ENCODE data around the gene PARVB.

PARVB gene

DNA sequence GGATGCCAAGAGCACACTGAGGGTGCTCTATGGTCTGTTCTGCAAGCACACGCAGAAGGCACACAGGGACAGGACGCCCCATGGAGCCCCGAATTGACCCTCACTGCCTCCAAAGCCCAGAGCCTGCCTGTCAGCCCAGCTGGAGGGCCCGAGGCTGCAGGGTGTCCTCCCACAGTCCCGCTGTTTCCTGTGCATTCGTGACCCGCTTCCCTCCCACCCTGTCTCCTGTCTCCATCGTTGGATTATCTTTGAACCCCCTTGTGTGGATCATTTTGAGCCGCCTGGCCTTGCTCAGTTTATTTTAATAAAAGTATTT is 182.2 kb downstream of the PARVB start:
- DNase-seq: no peak

GRCh38 chr22:44206696-44207095 is 182.6 kb downstream of the PARVB start:
- no peak for DNase-seq

DNA sequence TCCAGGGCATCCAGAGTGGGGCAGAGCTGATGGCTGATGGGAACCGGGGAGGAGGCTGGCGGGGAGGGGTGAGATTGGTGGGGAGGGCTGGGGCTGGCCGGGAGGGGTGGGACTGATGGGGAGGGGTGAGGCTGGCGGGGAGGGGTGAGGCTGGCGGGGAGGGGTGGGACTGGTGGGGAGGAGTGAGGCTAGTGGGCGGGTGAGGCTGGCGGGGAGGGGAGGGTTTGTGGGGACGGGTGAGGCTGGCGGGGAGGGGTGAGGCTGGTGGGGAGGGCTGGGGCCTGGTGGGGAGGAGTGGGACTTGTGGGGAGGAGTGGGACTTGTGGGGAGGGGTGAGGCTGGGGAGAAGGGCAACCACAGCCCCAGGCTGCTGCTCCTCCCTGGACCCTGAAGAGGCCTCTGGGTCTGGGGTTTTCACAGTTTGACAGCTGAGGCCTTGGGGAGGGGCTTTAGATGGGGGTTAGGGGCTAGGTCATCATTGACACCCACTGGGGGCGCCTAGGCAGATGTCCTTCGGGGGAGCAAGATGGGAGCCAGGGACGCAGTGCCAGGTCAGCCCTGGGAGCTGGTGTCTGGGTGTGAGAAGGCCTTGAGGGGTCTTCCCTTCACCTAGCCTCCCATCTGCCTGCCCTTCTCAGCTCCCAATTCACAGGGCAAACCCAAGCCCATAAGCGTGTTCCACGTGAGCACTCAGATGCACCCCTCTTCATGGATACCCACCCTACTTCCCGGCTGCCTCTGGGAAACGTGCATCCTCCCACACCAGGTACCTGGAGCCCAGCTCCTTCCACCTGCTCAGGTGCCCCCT is 183.3 kb downstream of the PARVB start:
- no peak for DNase-seq

GRCh38 chr22:44207981-44208317 is 183.8 kb downstream of the PARVB start:
- DNase-seq: no peak

DNA sequence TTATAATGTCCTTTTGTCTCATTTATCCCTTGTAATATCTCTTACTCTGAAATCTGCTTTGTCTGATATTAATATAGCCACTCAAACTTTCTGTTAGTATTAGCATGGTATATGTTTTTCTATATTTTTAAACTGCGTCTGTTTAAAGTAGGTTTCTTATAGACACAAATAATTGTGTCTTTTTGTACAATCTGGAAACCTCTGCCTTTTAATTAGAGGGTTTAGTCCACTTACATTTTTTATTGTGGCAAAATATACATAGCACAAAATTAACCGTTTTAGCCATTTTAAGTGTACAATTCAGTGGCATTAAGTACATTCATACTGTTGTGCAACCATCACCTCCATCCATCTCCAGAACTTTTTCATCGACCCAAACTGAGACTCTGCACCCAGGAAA is 185.2 kb downstream of the PARVB start:
- DNase-seq: no peak

DNA sequence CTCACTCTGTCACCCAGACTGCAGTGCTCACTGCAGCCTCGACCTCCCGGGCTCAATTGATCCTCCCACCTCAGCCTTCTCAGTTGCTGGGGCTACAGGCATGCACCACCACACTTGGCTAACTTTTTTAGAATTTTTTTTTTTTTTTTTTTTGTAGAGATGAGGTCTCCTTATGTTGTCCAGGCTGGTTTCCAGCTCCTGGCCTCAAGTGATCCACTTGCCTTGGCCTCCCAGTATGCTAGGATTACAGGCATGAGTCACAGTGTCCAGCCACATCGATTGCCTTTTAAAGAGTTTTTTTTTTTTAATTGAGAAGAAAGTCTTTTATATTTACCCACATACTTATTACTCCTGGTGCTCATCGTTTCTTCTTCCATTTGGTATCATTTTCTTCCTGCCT is 186.6 kb downstream of the PARVB start:
- no peak for DNase-seq

DNA sequence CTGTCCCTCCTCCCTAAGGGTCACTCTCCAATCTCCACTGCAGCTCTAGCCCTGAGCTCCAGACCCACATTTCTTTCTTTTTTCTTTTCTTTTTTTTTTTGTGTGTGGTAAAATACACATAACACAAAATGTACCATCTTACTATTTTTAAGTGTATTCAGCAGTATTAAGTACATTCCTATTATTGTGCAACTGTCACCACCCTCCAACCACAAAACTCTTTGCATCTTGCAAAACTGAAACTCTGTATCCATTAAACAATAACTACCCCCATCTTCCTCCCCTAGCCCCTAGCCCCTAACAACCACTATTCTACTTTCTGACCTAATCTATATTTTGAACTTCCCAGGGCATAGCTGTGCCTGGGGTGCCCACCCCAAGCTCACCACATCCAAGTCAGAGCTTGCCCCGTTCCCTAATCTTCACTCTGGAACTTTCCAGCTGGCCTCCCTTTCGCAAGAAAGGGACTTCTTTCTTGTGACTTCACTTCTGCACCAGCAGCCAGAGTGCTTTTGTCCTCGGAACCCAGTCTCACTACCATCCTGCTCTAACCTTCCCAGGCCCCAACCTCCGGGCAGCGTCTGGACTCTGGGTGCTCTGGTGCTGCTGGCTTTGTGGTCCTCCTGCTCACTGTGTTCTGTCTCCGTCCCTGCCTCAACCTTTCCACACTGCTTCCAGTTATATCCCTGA is 187.3 kb downstream of the PARVB start:
- no peak for DNase-seq

DNA sequence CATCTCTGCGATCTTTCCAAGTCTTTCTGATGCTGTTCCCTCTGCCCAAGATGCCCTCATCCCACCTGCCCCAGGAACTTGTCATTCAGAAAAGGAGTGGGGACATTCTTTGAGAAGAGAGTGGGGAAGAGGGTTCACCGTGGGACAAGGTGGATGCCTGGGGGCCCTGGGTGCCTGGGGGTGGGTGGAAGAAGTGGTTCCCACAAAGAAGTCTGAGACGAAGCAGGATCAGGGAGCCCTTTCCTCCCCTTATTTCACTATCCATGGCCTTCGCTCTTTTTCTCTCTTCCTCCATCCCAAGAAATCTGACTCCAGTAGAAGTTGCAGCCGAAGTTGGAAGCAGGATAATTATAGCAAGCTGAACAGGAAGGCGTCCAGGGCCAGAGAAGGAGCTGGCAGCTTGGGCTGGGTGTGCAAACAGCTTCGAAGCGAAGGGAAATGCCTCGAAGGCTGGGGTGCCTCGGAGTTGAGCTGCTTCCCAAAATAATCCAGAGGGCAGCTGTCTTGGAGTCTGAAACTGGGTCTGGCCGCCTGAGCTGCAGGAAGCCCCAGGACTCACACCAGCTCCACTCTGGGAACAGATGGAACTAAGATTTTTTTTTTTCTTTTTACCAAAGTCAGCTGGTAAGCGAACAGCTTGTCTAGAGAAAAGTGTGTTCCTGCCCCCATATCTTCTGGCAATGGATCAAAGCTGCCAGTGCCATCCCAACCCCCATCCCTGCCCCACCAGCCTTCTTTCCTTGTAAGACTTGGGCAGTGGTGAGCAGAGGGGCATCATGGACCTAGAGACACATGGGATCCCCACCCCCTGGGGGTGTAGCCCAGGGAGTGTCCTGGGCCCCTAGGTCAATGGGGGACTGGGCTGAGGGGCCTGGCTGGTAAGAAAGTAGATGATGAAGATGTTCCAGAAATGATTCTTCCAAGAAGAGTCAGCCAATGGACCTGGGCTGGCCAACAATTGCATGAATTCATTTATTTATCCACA is 188.1 kb downstream of the PARVB start:
- no peak for DNase-seq

DNA sequence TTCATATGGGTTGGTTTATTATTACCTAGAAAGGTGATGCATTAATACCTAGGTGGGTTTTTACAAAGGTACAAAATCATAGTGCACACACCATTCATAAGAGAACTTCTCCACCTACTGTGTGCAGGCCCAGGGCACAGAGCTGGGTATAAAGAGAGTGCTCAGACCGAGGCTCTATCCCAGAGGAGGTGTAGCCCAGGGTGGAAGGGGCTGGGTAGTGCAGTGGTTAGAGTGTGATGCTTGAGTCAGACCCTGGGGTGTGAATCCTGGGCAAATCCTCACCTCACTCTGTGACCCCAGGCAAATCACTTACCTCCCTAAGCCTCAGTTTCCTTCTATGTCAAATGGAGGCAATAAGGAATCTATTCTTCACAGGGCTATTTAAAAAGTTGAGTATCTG is 188.8 kb downstream of the PARVB start:
- no peak for DNase-seq

GRCh38 chr22:44213489-44214043 is 189.5 kb downstream of the PARVB start:
- no peak for DNase-seq

DNA sequence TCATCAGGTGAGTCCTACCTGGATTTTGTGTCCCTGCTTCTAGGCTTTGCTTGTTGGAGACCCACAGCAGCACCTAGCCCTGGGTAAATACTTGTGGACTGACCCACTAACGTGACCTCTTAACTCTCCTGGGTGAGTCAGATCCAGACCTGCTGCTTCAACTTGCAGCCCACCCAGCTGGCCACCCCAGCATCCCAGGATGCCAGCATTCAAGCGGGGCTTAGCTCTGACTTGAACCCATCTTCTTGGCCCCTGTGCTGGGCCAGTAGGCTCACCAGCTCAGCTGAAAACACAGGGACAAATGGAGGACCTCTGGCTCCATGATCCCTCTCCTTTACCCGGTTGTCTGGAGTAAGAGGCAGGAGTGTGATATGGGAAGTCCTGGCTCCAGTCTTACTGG is 190.1 kb downstream of the PARVB start:
- no peak for DNase-seq

DNA sequence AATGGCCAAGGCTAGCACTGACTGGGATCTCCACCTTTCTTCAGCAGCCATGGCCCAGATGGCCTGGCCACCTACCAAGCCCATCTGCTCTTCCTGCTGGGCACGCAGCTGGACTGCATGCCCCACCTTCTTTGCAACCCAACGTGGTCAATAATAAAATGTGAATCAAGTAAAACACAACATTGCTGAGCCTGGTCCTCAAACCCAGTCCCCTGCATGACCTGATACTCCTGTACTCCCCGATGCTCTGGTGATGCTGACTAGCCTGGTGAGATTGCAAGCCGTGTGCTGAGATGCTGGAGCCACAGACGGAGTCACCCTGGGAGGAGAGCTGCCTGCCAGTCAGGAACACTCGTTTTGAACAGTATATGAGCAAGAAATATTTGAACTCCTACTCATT is 190.7 kb downstream of the PARVB start:
- DNase-seq: no peak

DNA sequence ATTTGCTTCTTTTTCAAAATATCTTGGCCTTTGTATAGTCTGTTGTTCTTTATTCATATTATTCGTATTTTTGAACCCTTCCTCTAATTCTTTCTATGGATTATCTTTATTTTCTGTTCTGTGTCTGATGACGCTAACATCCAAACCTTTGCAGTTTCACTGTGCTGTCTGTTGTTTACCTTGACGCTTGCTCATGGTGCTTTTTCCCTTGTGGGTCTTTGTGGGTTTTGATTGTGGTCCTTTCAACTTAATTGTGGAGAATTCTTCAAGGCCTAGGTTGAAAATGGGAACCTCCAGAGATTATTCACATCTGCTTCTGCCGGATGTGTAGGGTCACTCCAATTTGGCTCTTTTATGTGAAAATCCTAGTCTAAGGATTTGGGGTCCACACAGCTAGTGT is 191.2 kb downstream of the PARVB start:
- DNase-seq: no peak

- no peak for DNase-seq
Measured at GRCh38 chr22:44217346-44217745, 193.2 kb downstream of the PARVB start.

DNA sequence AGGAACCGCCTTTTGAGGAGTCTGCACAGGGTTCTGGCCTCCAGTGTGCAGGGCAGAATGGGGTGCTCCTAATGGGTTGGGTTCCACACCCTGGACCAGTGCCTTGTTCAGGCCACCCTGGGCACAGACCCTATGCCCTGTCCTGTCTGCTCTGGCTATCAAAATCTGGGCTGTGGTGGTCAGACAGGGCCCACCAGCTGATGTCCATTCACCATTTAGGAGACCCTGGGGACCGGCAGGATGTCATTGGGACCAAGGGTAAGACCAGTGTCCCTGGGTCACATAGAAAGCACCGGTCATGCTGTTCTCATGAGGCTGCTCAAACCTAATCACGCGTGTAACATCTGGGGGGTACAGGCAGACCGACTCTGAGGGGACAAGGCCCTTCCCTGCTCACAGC is 194.0 kb downstream of the PARVB start:
- DNase-seq: no peak

DNA sequence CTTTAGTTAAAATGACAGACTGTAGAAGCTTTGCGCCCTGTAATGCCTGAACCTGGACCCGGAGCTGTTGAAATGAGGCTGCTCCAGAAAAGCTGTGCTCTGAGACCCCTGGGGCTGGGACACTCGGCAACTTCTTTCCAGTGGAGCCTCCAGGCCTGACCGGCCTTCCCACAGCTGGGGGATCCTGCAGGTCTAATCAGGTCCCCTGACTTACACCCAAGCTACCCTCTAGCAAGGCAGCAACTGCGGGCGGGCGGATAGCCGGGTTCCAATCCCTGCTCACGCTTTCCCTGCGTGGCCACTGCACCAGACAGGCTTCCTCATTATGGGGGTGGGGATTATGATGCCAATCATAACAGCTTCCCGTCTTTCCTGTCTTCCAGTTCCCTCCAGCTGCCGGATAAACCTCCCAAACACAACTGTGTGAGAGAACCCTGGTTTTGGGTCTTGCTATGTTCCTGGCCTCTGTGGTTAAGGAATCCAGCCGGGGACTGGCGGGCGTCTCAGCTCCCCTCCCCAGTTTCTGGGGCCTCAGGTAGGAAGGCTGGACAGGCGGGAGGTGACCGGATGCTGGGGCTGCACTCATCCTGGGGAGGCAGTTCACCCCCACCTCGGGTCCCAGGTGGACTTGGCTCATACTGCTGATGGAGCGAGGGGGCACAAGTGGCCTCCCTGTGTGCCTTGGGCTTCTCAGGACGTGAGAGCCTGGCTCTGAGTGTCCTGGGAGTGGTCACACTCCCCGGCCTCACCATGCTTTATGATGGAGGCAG is 195.2 kb downstream of the PARVB start:
- no peak for DNase-seq

GRCh38 chr22:44220727-44221680 is 196.9 kb downstream of the PARVB start:
- no peak for DNase-seq

DNA sequence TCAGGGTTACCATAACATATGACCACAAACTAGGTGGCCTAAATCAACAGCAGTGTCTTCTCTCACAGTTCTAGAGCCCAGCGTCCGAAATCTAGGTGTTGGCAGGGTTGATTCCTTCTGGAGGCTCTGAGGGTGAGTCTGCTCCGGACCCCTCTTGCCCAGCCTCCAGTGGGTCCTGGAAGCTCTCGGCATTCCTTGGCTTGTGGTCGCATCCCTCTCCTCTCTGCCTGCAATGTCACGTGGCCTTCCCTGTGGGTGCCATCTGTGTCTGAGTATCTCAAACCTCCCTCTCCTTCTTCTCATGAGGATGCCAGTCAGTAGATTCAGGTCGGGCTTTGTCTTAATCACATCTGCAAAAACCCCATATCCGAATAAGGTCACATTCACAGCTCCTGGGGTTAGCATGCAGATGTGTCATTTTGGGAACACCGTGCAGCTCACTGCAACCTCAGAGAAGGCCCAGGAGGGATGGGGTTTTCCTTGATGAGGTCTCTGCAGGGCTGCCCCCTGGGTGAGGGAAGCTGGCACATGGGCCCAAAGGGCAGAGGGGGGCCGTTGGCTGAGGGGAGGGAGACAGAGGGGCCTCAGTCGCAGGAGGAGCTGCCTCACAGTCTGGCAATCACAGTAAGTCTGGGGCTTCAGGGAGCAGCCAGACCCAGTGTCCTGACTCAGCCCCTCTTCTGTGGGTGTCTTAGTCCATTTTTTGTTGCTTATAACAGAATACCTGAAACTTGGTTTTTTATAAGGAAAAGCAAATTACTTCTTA is 197.8 kb downstream of the PARVB start:
- DNase-seq: no peak

Measured in NCI-H1436 treated with DMSO at 0.1 percent for 48 hours (cell line).